ENCODE measurements around the gene COL8A2. TPM values are rescaled to one million over a fixed set of nuclear protein-coding genes. Genes with fewer than 3 reads are reported as not detected.

COL8A2 gene
- polyA plus RNA-seq, 3 donors = 0.90 to 3.0 (median 1.6) TPM

- no peak overlapping the region for H3K27ac ChIP-seq (ENCODE audit: low read depth in 1 of 2, low read length in 2 of 2)
- peaks cover 2 to 6% (median 6%) of the 10 kb centered on the region in 3 donors for H3K27me3 Mint-ChIP-seq (ENCODE audit: low read depth in 3 of 3)
- H3K4me1 ChIP-seq (ENCODE audit: control insufficient read depth in 1 of 2, insufficient read depth in 2 of 2, low read length in 2 of 2) = no peaks in the 10 kb centered on the region
- no peaks in the 10 kb centered on the region for H3K9me3 Mint-ChIP-seq
- no peak for TF ChIP-seq CTCF (IDR thresholded peaks at IDR 0.05)
- peaks cover 5% of the 10 kb centered on the region for H3K4me1 Mint-ChIP-seq
- no peak overlapping the region for H3K4me3 ChIP-seq (replicated peaks in 1 of 3; ENCODE audit: low read depth in 2 of 3, low read length in 3 of 3)
- no peaks in the 10 kb centered on the region for H4K20me1 ChIP-seq (ENCODE audit: insufficient read depth, low read length)
- DNase-seq = no peak
- no peak overlapping the region for H3K9ac ChIP-seq (ENCODE audit: insufficient read depth, low read length, poor library complexity, severe bottlenecking)
- H3K4me2 ChIP-seq (replicated peaks; ENCODE audit: extremely low read depth, low read length, poor library complexity, severe bottlenecking) = no peak overlapping the region
- no peaks in the 10 kb centered on the region for H3K79me2 ChIP-seq (ENCODE audit: insufficient read depth, low read length)
- no peak overlapping the region for H3K27ac Mint-ChIP-seq
- no peaks in the 10 kb centered on the region for H3K9me3 ChIP-seq (replicated peaks in 1 of 2; ENCODE audit: control insufficient read depth in 1 of 2, insufficient read depth in 1 of 2, low read length in 2 of 2)
- peaks cover 0 to 1% of the 10 kb centered on the region in 2 donors for H3K36me3 ChIP-seq (replicated peaks in 1 of 2; ENCODE audit: control insufficient read depth in 1 of 2, insufficient read depth in 2 of 2, low read length in 2 of 2)
- H3K36me3 Mint-ChIP-seq = peaks cover 12 to 33% of the 10 kb centered on the region in 2 donors
- H3K4me3 Mint-ChIP-seq = no peak overlapping the region
- WGBS (ENCODE audit: insufficient coverage) = 98% methylated on average over 7 of the region's 9 CpGs
- intact Hi-C loops (cut with micrococcal nuclease) = no loop called here
- H2AFZ ChIP-seq (ENCODE audit: insufficient read depth, low read depth, low read length, poor library complexity, severe bottlenecking) = no peak overlapping the region
- H3K27me3 ChIP-seq (ENCODE audit: control insufficient read depth in 2 of 2, insufficient read depth in 2 of 2, low read length in 2 of 2) = no peaks in the 10 kb centered on the region
Observed at GRCh38 chr1:36107394-36107793, 17.6 kb downstream of the COL8A2 start.

- H3K27me3 Mint-ChIP-seq (ENCODE audit: low read depth in 3 of 3) = peaks cover 3 to 6% (median 6%) of the 10 kb centered on the region in 3 donors
- H3K36me3 Mint-ChIP-seq = peaks cover 8 to 29% of the 10 kb centered on the region in 2 donors
- peaks cover 0 to 4% (median 0%) of the 10 kb centered on the region in 7 donors for H3K9me3 Mint-ChIP-seq
- H3K36me3 ChIP-seq (replicated peaks in 1 of 2; ENCODE audit: control insufficient read depth in 1 of 2, insufficient read depth in 2 of 2, low read length in 2 of 2) = no peaks in the 10 kb centered on the region
- H3K79me2 ChIP-seq (ENCODE audit: insufficient read depth, low read length) = no peaks in the 10 kb centered on the region
- H3K4me1 Mint-ChIP-seq = peaks cover 5% of the 10 kb centered on the region
- H3K27ac ChIP-seq (ENCODE audit: low read depth in 1 of 2, low read length in 2 of 2) = no peak overlapping the region
- H3K4me2 ChIP-seq (replicated peaks; ENCODE audit: extremely low read depth, low read length, poor library complexity, severe bottlenecking) = no peak overlapping the region
- WGBS (ENCODE audit: insufficient coverage) = 38% methylated on average over 1 of the region's 5 CpGs
- DNase-seq = no peak
- no peak overlapping the region for H2AFZ ChIP-seq (ENCODE audit: insufficient read depth, low read depth, low read length, poor library complexity, severe bottlenecking)
- no peak overlapping the region for H3K4me3 ChIP-seq (replicated peaks in 1 of 3; ENCODE audit: low read depth in 2 of 3, low read length in 3 of 3)
- H3K27ac Mint-ChIP-seq = peak overlapping the region in 1 of 7 donors; percentile 26
- TF ChIP-seq CTCF (IDR thresholded peaks at IDR 0.05) = no peak
- intact Hi-C loops (cut with micrococcal nuclease) = no loop called here
- no peak overlapping the region for H3K9ac ChIP-seq (ENCODE audit: insufficient read depth, low read length, poor library complexity, severe bottlenecking)
- no peaks in the 10 kb centered on the region for H3K4me1 ChIP-seq (ENCODE audit: control insufficient read depth in 1 of 2, insufficient read depth in 2 of 2, low read length in 2 of 2)
- no peaks in the 10 kb centered on the region for H3K9me3 ChIP-seq (replicated peaks in 1 of 2; ENCODE audit: control insufficient read depth in 1 of 2, insufficient read depth in 1 of 2, low read length in 2 of 2)
- no peaks in the 10 kb centered on the region for H3K27me3 ChIP-seq (ENCODE audit: control insufficient read depth in 2 of 2, insufficient read depth in 2 of 2, low read length in 2 of 2)
- H3K4me3 Mint-ChIP-seq = no peak overlapping the region
- H4K20me1 ChIP-seq (ENCODE audit: insufficient read depth, low read length) = no peaks in the 10 kb centered on the region
Observed at GRCh38 chr1:36106269-36106668, 18.8 kb downstream of the COL8A2 start.

Data from CD14-positive monocyte (primary cell).